A549 (cell line): ENCODE results near the gene PTPRH. TPM values are rescaled to one million over a fixed set of nuclear protein-coding genes. Genes with fewer than 3 reads are reported as not detected.

Experiments
- ATAC-seq, 2 experiments: fragments of 200-7000 bp in 1 of 2; fragments of >200 bp in 1 of 2; cut with Nextera tagmentation in 1 of 2; cut with Tn5 transposase in 1 of 2; 3 replicates each; pipeline versions ENCODE4 v1.8.0 to v1.9.1; 2018 to 2020; ENCODE audit warnings: mild to moderate bottlenecking in 1 of 2, moderate library complexity in 1 of 2
- CTCF ChIA-PET: fragments of 300-600 bp; sonication (Branson Sonifier 250); formaldehyde crosslinking; extraction: SDS; loops from one replicate; lab custom pipeline; 2021; ENCODE audit warnings: antibody characterized with exemption, inconsistent platforms; lab: Yijun Ruan, JAX
- POLR2A ChIA-PET: fragments of 350-600 bp; formaldehyde crosslinking; extraction: SDS; loops from one replicate; lab custom pipeline; 2021; ENCODE audit warnings: antibody characterized with exemption, inconsistent platforms; lab: Yijun Ruan, JAX
- DNase-seq, 2 experiments: peaks; one replicate each; pipeline versions ENCODE4 v3.0.0 to v3.0.0-alpha.2; 2011 to 2016; ENCODE audit warnings: low read depth in 1 of 2, low spot score in 1 of 2
- FAIRE-seq: peaks from 2 replicates; lab custom pipeline; 2011; peaks lifted over from hg19 to GRCh38; lab: Jason Lieb, UNC
- H3K27ac ChIP-seq, 2 experiments: fragments of >200 bp; sonication (Bioruptor Twin); formaldehyde crosslinking; 3 replicates each; pipeline ENCODE4 v1.5.1; 2016 to 2017
- H3K4me1 ChIP-seq: fragments of >200 bp; sonication (Bioruptor Twin); formaldehyde crosslinking; 3 replicates; pipeline ENCODE4 v1.6.1; 2016
- H3K4me2 ChIP-seq: fragments of >200 bp; sonication (Bioruptor Twin); formaldehyde crosslinking; 3 replicates; pipeline ENCODE4 v1.6.1; 2016
- H3K4me3 ChIP-seq: fragments of >200 bp; sonication (Bioruptor Twin); formaldehyde crosslinking; 3 replicates; pipeline ENCODE4 v1.5.1; 2016
- H3K9me3 ChIP-seq: fragments of >200 bp; sonication (Bioruptor Twin); formaldehyde crosslinking; 3 replicates; pipeline ENCODE4 v1.6.1; 2016
- BHLHE40 ChIP-seq: IDR thresholded peaks from 2 replicates; pipeline ENCODE4 v1.6.1; 2012; ENCODE audit warnings: low read depth, low read length, inconsistent platforms
- CBX8 ChIP-seq: fragments of 200-600 bp; sonication (generic); IDR thresholded peaks from 2 replicates; pipeline ENCODE4 v1.6.1; 2016
- CEBPB ChIP-seq, 2 experiments: fragments of >200 bp in 1 of 2; sonication (Bioruptor Twin) in 1 of 2; formaldehyde crosslinking in 1 of 2; IDR thresholded peaks; 2 replicates each; pipeline ENCODE4 v1.6.1; 2012 to 2016
- CHD4 ChIP-seq: fragments of 200-600 bp; sonication (generic); IDR thresholded peaks from 2 replicates; pipeline ENCODE4 v1.6.1; 2016; ENCODE audit warnings: antibody characterized with exemption, mild to moderate bottlenecking, borderline replicate concordance
- E2F6 ChIP-seq: IDR thresholded peaks from 2 replicates; pipeline ENCODE4 v1.6.1; 2012; ENCODE audit warnings: low read depth, borderline replicate concordance
- EHF ChIP-seq: fragments of 250-450 bp; sonication (Bioruptor Pico); IDR thresholded peaks from 2 replicates; pipeline ENCODE4 v1.5.0; 2020; ENCODE audit warnings: mild to moderate bottlenecking
- EP300 ChIP-seq, 2 experiments: fragments of >200 bp; sonication (Bioruptor Twin); formaldehyde crosslinking; IDR thresholded peaks; 2 replicates in 1 of 2; 3 replicates in 1 of 2; pipeline ENCODE4 v1.6.1; 2016 to 2017
- FOSL2 ChIP-seq, 2 experiments: fragments of 450-650 bp in 1 of 2; fragments of >200 bp in 1 of 2; sonication (Bioruptor Twin) in 1 of 2; formaldehyde crosslinking; IDR thresholded peaks; 2 replicates each; pipeline versions ENCODE4 v1.5.0 to v1.6.1; 2016 to 2020; ENCODE audit warnings: mild to moderate bottlenecking in 1 of 2, moderate library complexity in 1 of 2
- HDAC2 ChIP-seq: fragments of 200-600 bp; sonication (generic); IDR thresholded peaks from 2 replicates; pipeline ENCODE4 v1.6.1; 2016
- HEYL ChIP-seq: fragments of 250-450 bp; sonication (Bioruptor Pico); IDR thresholded peaks from 2 replicates; pipeline ENCODE4 v1.8.0; 2021; ENCODE audit warnings: mild to moderate bottlenecking, moderate library complexity
- HOXA7 ChIP-seq: fragments of 250-450 bp; sonication (Bioruptor Pico); IDR thresholded peaks from 2 replicates; pipeline ENCODE4 v1.5.0; 2020; ENCODE audit warnings: mild to moderate bottlenecking, moderate library complexity
- JUN ChIP-seq, 2 experiments: fragments of >200 bp; sonication (Bioruptor Twin); formaldehyde crosslinking; IDR thresholded peaks; 2 replicates in 1 of 2; 3 replicates in 1 of 2; pipeline ENCODE4 v1.6.1; 2016 to 2017
- KDM1A ChIP-seq: fragments of 200-600 bp; sonication (generic); IDR thresholded peaks from 2 replicates; pipeline ENCODE4 v1.6.1; 2016; ENCODE audit warnings: low read depth, mild to moderate bottlenecking
- MAFK ChIP-seq: fragments of 450-650 bp; IDR thresholded peaks from 2 replicates; pipeline ENCODE4 v1.6.1; 2014; ENCODE audit not compliant: partially characterized antibody
- NPAS2 ChIP-seq: fragments of 250-450 bp; sonication (Bioruptor Pico); IDR thresholded peaks from 2 replicates; pipeline ENCODE4 v1.8.0; 2022; ENCODE audit warnings: mild to moderate bottlenecking, moderate library complexity, borderline replicate concordance
- PBX3 ChIP-seq: IDR thresholded peaks from 2 replicates; pipeline ENCODE4 v1.6.1; 2012
- POLR2A ChIP-seq: IDR thresholded peaks from 2 replicates; pipeline ENCODE4 v1.6.1; 2012; ENCODE audit warnings: mild to moderate bottlenecking, low read length
- SMC3 ChIP-seq: fragments of >200 bp; sonication (Bioruptor Twin); formaldehyde crosslinking; IDR thresholded peaks from 3 replicates; pipeline ENCODE4 v1.6.1; 2018; ENCODE audit warnings: inconsistent platforms
- TFCP2L1 ChIP-seq: fragments of 250-450 bp; sonication (Bioruptor Pico); IDR thresholded peaks from 2 replicates; pipeline ENCODE4 v1.5.0; 2021; ENCODE audit warnings: mild to moderate bottlenecking
- TP53 ChIP-seq: fragments of 250-450 bp; sonication (Bioruptor Pico); IDR thresholded peaks from 2 replicates; pipeline ENCODE4 v1.5.0; 2021; ENCODE audit warnings: mild to moderate bottlenecking, moderate library complexity
- USF2 ChIP-seq: fragments of 450-650 bp; IDR thresholded peaks from 2 replicates; pipeline ENCODE4 v1.6.1; 2014; ENCODE audit warnings: antibody characterized with exemption
- WGBS: methylation state at CpG from one replicate; pipeline ENCODE4 v1.1.6; 2017; ENCODE audit errors: missing lambda C conversion rate; 5-methylcytosine and 5-hydroxymethylcytosine counted together
- polyA plus RNA-seq, 4 experiments: library from polyadenylated mRNA; depleted of rRNA in 3 of 4; stranded (reverse); fragments of >200 nt; fragmentation: RNase III in 1 of 4; extraction: RNeasy Plus Mini Kit Qiagen cat#74134 plus additional on column Dnase treatment in 1 of 4; gene quantifications; 2 replicates in 3 of 4; 3 replicates in 1 of 4; pipeline ENCODE4 v1.2.3, GENCODE V29; 2011 to 2017
- TF ChIP-seq, protein P1 (sequence below): fragments of >200 bp; sonication (Bioruptor Twin); formaldehyde crosslinking; IDR thresholded peaks from 2 replicates; pipeline ENCODE4 v1.6.1; 2016
- TF ChIP-seq, protein P2 (sequence below): fragments of >200 bp; sonication (Bioruptor Twin); formaldehyde crosslinking; IDR thresholded peaks from 3 replicates; pipeline ENCODE4 v1.5.1; 2016
- TF ChIP-seq, protein P3 (sequence below): IDR thresholded peaks from 2 replicates; pipeline ENCODE4 v1.6.1; 2012
- TF ChIP-seq, protein P4 (sequence below): fragments of 250-450 bp; sonication (Bioruptor Pico); IDR thresholded peaks from 2 replicates; pipeline ENCODE4 v1.5.0; 2020; ENCODE audit warnings: low read depth, mild to moderate bottlenecking, moderate library complexity

Gene PTPRH
- polyA plus RNA-seq, 2 of the 4 experiments (the other 2 are of a cell fraction), result 1.6 to 4.2 TPM

GRCh38 chr19:55232986-55233385 lies 23.7 kb upstream of the PTPRH start:
- no peak for ATAC-seq
- no peak overlapping the region for H3K4me2 ChIP-seq
- no peaks in the 10 kb centered on the region for H3K9me3 ChIP-seq
- CTCF ChIA-PET, result interaction anchor here (1.3 kb wide), 1 partner anchor 22 kb away, joined by 5 read pairs; no protein-coding TSS in a partner anchor
- TF ChIP-seq HOXA7 (CRISPR knock-in tag), result no peak
- no peak for TF ChIP-seq POLR2A
- TF ChIP-seq, protein P1, sequence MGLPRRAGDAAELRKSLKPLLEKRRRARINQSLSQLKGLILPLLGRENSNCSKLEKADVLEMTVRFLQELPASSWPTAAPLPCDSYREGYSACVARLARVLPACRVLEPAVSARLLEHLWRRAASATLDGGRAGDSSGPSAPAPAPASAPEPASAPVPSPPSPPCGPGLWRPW, result no peak
- no peak for TF ChIP-seq EHF (CRISPR knock-in tag)
- TF ChIP-seq BHLHE40, result no peak
- peak; percentile 55 for TF ChIP-seq MAFK
- TF ChIP-seq NPAS2 (CRISPR knock-in tag), result no peak
- POLR2A ChIA-PET, result interaction anchor here (0.5 kb wide), 1 partner anchor 30 kb away, joined by 4 read pairs; no protein-coding TSS in a partner anchor
- no peak overlapping the region for H3K27ac ChIP-seq
- no peak for DNase-seq
- H3K4me3 ChIP-seq, result no peak overlapping the region
- WGBS, result 83% methylated on average over 5 of the region's 5 CpGs
- peak; percentile 51 for FAIRE-seq
- peaks cover 19% of the 10 kb centered on the region for H3K4me1 ChIP-seq

- no peak for ATAC-seq
- no peak for DNase-seq
- H3K4me3 ChIP-seq, result no peak overlapping the region
- WGBS, result 89% methylated on average over 12 of the region's 12 CpGs
- no peak for TF ChIP-seq KDM1A
- TF ChIP-seq SMC3, result no peak
- ChIA-PET CTCF (interaction anchor here (0.9 to 1.8 kb wide), 3 partner anchors 16 to 91 kb away, joined by 4 to 5 read pairs (median 4); partner anchors contain the start of gene DNAAF3), POLR2A (no interaction called here)
- peaks cover 19% of the 10 kb centered on the region for H3K4me1 ChIP-seq
- no peak overlapping the region for H3K27ac ChIP-seq
- H3K4me2 ChIP-seq, result no peak overlapping the region
- H3K9me3 ChIP-seq, result no peaks in the 10 kb centered on the region
- no peak for FAIRE-seq
Measured at GRCh38 chr19:55232286-55232602, 22.9 kb upstream of the PTPRH start.

GRCh38 chr19:55231391-55232285 lies 22.3 kb upstream of the PTPRH start:
- POLR2A ChIA-PET, result no interaction called here
- H3K27ac ChIP-seq, result no peak overlapping the region
- TF ChIP-seq HEYL (no peak), TFCP2L1 (no peak), CBX8 (no peak), CEBPB (IDR thresholded peaks at IDR 0.05) (no peak), E2F6 (no peak), HDAC2 (no peak), NPAS2 (CRISPR knock-in tag) (no peak), PBX3 (no peak), EP300 (IDR thresholded peaks at IDR 0.05) (no peak), HOXA7 (CRISPR knock-in tag) (no peak), FOSL2 (IDR thresholded peaks at IDR 0.05) (no peak), FOSL2 (CRISPR knock-in tag; IDR thresholded peaks at IDR 0.05) (no peak), CHD4 (no peak), USF2 (no peak), TP53 (CRISPR knock-in tag) (no peak), JUN (IDR thresholded peaks at IDR 0.05) (no peak), SMC3 (no peak)
- TF ChIP-seq, protein P2, sequence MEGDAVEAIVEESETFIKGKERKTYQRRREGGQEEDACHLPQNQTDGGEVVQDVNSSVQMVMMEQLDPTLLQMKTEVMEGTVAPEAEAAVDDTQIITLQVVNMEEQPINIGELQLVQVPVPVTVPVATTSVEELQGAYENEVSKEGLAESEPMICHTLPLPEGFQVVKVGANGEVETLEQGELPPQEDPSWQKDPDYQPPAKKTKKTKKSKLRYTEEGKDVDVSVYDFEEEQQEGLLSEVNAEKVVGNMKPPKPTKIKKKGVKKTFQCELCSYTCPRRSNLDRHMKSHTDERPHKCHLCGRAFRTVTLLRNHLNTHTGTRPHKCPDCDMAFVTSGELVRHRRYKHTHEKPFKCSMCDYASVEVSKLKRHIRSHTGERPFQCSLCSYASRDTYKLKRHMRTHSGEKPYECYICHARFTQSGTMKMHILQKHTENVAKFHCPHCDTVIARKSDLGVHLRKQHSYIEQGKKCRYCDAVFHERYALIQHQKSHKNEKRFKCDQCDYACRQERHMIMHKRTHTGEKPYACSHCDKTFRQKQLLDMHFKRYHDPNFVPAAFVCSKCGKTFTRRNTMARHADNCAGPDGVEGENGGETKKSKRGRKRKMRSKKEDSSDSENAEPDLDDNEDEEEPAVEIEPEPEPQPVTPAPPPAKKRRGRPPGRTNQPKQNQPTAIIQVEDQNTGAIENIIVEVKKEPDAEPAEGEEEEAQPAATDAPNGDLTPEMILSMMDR, result no peak
- TF ChIP-seq, protein P3, sequence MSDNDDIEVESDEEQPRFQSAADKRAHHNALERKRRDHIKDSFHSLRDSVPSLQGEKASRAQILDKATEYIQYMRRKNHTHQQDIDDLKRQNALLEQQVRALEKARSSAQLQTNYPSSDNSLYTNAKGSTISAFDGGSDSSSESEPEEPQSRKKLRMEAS, result no peak
- TF ChIP-seq, protein P4, sequence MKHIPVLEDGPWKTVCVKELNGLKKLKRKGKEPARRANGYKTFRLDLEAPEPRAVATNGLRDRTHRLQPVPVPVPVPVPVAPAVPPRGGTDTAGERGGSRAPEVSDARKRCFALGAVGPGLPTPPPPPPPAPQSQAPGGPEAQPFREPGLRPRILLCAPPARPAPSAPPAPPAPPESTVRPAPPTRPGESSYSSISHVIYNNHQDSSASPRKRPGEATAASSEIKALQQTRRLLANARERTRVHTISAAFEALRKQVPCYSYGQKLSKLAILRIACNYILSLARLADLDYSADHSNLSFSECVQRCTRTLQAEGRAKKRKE (CRISPR knock-in tag), result no peak
- H3K4me1 ChIP-seq, result peaks cover 19% of the 10 kb centered on the region
- DNase-seq (no peak), FAIRE-seq (no peak), ATAC-seq (no peak)
- no peak overlapping the region for H3K4me3 ChIP-seq
- H3K9me3 ChIP-seq, result no peaks in the 10 kb centered on the region
- CTCF ChIA-PET, result interaction anchor here (0.5 to 1.8 kb wide), 7 partner anchors 10 to 272 kb away, joined by 3 to 5 read pairs (median 4); partner anchors contain the start of gene DNAAF3
- WGBS, result 92% methylated on average over 25 of the region's 30 CpGs
- H3K4me2 ChIP-seq, result no peak overlapping the region
